HG03575 (cell line): ENCODE measurements around the gene UBR7.
"Not testable (repeated sequence)": the region's sequence is repeated elsewhere in the genome, so short reads cannot be mapped to it uniquely, and the experiment has no call there.

Source experiments
- ATAC-seq: cut with Tn5 transposase; IDR thresholded peaks from one replicate; pipeline ENCODE4 v1.9.1; 2021; ENCODE audit not compliant: unreplicated experiment, insufficient number of reproducible peaks, low FRiP score; ENCODE audit errors: extremely low read depth

Gene UBR7, protein sequence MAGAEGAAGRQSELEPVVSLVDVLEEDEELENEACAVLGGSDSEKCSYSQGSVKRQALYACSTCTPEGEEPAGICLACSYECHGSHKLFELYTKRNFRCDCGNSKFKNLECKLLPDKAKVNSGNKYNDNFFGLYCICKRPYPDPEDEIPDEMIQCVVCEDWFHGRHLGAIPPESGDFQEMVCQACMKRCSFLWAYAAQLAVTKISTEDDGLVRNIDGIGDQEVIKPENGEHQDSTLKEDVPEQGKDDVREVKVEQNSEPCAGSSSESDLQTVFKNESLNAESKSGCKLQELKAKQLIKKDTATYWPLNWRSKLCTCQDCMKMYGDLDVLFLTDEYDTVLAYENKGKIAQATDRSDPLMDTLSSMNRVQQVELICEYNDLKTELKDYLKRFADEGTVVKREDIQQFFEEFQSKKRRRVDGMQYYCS

GRCh38 chr14:93206793-93207467 is at the start of gene UBR7, which contains the start of gene GON7:
Gene UBR7, plus strand, starts transcription at chr14:93207256. Its CDS starts 36 bp downstream, at chr14:93207292.
Gene GON7, minus strand, starts transcription at chr14:93207065. Its CDS starts 28 bp downstream, at chr14:93207037.
- ATAC-seq, result peak; percentile 48

DNA sequence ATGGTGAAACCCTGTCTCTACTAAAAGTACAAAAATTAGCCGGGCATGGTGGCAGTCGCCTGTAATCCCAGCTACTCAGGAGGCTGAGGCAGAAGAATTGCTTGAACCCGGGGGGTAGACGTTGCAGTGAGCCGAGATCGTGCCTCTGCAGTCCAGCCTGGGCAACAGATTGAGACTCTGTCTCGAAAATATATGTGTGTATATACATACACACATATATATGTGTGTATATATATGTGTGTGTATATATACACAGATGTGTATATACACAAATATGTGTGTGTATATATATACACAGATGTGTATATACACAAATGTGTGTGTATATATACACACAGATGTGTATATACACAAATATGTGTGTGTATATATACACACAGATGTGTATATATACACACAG is 48.7 kb upstream of the UBR7 start:
- not testable (repeated sequence) for ATAC-seq

GRCh38 chr14:93159625-93160352 is 47.3 kb upstream of the UBR7 start:
- ATAC-seq, result not testable (repeated sequence)

- no peak for ATAC-seq
Observed at GRCh38 chr14:93160353-93160801, 46.7 kb upstream of the UBR7 start.

GRCh38 chr14:93161411-93161940 is 45.6 kb upstream of the UBR7 start:
- ATAC-seq, result no peak

DNA sequence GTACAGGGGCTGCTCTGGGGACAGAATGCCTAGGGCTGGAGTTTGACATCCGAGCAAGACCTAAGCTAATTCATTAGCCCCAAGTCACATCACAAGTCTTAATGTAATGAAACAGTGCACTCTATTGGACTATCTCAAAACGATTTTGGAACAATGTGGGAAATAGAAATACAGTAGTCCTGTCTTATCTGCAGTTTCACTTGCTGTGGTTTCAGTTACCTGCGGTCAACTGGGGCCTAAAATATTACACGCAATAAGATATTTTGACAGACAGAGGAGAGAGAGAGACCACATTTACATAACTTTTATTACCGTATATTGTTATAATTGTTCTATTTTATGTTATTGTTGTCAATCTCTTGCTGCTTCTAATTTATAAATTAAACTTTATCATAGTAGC is 43.5 kb upstream of the UBR7 start:
- ATAC-seq, result no peak

GRCh38 chr14:93165271-93166265 is 41.5 kb upstream of the UBR7 start:
- not testable (repeated sequence) for ATAC-seq

GRCh38 chr14:93168610-93169009 is 38.4 kb upstream of the UBR7 start:
- ATAC-seq, result not testable (repeated sequence)

DNA sequence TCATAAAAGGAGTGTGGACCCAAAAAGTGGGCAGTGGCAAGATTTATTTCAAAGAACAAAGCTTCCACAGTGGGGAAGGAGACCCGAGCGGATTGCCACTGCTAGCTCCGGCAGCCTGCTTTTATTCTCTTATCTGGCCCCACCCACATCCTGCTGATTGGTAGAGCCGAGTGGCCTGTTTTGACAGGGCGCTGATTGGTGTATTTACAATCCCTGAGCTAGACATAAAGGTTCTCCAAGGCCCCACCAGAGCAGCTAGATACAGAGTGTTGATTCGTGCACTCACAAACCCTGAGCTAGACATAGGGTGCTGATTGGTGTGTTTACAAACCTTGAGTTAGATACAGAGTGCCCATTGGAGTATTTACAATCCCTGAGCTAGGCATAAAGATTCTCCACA is 37.4 kb upstream of the UBR7 start:
- not testable (repeated sequence) for ATAC-seq

DNA sequence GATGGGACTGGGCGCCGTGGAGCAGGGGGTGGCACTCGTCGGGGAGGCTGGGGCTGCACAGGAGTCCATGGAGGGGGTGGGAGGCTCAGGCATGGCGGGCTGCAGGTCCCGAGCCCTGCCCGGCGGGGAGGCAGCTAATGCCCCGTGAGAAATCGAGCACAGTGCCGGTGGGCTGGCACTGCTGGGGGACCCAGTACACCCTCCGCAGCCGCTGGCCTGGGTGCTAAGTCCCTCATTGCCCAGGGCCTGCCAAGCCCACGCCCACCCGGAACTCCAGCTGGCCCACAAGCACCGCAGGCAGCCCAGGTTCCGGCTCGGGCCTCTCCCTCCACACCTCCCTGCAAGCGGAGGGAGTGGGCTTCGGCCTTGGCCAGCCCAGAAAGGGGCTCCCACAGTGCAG is 36.9 kb upstream of the UBR7 start:
- not testable (repeated sequence) for ATAC-seq

DNA sequence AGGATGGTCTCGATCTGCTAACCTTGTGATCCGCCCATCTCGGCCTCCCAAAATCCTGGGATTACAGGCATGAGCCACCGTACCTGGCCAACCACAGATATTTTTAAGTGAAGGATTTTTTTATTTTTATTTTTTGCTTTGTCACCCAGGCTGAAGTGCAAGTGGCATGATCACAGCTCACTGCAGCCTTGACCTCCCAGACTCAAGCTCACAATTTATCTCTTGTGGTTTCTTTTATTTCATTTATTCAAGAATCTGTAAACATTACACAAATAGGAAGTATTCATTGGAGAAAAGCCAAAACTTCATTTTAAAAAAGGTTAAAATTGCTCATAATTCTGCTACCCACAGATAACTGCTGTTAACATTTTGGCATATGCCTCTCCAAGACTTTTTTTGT is 35.7 kb upstream of the UBR7 start:
- no peak for ATAC-seq

DNA sequence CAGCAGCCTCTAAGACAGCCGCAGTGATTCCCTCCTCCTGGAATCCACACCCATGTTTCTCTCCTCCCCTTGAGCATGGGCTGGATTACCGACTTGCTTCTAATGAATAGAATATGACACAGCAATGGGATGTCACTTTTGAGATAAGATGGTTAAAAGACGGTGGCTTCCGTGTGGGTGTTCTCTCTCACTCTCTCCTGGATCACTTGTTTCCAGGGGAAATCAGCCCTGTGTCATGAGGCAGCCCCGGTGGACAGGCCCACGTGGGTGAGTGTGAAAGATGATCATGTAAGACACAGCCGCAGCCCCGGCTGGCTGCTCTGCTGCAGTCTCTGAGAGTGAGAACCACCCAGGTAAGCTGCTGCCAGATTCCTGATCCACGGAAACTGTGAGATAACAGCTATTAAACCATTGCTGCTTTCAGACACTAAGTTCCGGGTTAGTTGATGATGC is 33.1 kb upstream of the UBR7 start:
- ATAC-seq, result no peak

DNA sequence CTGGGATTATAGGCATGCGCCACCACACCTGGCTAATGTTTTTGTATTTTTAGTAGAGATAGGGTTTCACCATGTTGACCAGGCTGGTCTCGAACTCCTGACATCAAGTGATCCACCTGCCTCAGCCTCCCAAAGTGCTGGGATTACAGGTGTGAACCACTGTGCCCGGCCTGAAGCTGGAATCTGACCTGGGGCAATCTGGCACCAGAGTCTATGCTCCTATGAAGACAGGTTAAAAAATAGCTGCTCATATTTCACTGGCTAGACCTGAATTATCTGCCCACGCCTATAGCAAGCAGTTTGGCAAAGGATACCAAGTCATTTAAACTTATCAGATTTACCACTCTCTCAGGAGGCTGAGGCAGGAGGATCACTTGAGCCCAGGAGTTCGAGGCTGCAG is 32.3 kb upstream of the UBR7 start:
- ATAC-seq, result not testable (repeated sequence)

GRCh38 chr14:93175492-93175891 is 31.6 kb upstream of the UBR7 start:
- no peak for ATAC-seq

- no peak for ATAC-seq
Observed at GRCh38 chr14:93183596-93184317, 23.3 kb upstream of the UBR7 start.

DNA sequence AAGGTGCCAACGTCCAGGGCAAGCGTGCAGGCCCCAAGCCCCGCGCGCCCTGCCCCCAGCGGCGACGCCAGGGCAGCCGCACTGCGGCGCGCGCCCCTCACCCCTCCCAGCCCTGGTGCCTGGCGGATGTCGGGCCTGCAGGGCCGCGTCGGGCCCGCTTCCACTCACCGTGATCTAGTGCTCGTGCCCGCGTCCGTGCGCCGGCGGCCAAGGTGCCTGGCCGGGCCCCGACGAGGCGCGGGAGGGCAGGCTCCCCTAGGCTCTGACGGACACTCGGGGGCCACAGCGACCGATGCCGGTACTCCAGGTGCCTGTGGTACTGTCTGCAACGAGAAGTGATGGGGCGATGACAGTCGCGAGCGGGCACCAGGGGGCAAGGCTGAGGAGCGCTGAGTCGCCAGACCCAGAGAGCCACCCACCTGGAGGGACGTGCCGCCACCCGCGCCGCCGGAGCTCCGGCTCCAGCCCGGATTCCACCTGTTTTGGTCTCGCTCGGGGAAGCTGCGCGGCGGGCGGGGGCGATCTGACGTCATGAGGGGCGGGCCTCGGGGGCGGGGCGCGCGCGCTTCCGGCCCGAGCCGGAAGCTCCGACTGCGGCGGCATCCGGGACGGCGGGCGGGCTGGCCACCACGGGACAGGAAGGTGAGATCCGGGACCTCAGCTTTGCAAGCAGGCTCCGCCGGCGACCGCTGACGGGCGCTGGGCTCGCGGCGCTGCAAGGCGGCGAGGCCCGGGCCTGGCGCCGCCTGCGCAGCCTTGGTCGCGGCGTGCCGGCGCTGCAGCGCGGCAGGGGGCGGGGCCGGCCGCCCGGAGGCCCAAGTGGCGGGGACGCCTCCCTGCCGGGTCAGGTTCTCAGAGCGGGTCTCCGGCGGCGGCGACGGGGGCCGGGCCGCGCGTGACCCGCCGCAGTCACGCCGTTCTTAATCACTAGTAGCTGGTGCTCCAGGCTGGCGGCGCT is 22.4 kb upstream of the UBR7 start, which contains the start of the genes LYSET and MOAP1:
LYSET (plus strand) TSS at position 927 of the 958 bp plus-strand sequence. CDS start 89 bp downstream, outside the sequence.
MOAP1 (minus strand) TSS at position 507 of the 958 bp plus-strand sequence. CDS start 655 bp downstream, outside the sequence.
- ATAC-seq, result peak; percentile 39
